ENCODE data around the gene ELMOD3.

GRCh38 chr2:85310330-85310729, 44.2 kb upstream of the ELMOD3 start:
- TF ChIP-seq CTCF (IDR thresholded peaks at IDR 0.05) (no peak), POLR2A (IDR thresholded peaks at IDR 0.05) (no peak)

Measured in esophagus squamous epithelium (tissue), 4 donors.